GM18909 (cell line): ENCODE measurements around the gene MC1R.
"Not testable (repeated sequence)": the region's sequence is repeated elsewhere in the genome, so short reads cannot be mapped to it uniquely, and the experiment has no call there.

Experiments used
- ATAC-seq: cut with Tn5 transposase; IDR thresholded peaks from one replicate; pipeline ENCODE4 v1.9.1; 2021; ENCODE audit warnings: mild to moderate bottlenecking; ENCODE audit not compliant: unreplicated experiment, poor library complexity

MC1R gene

GRCh38 chr16:89956505-89957215 lies 38.0 kb downstream of the MC1R start:
- no peak for ATAC-seq

GRCh38 chr16:89957216-89957785 lies 38.6 kb downstream of the MC1R start:
- no peak for ATAC-seq

GRCh38 chr16:89958068-89958467 lies 39.4 kb downstream of the MC1R start:
- no peak for ATAC-seq

- no peak for ATAC-seq
These were observed 39.9 kb downstream of the MC1R start for GRCh38 chr16:89958596-89958995.

- ATAC-seq: no peak
These were observed 42.3 kb downstream of the MC1R start for GRCh38 chr16:89960966-89961365.

- ATAC-seq: no peak
These were observed 43.3 kb downstream of the MC1R start for GRCh38 chr16:89961920-89962319.

GRCh38 chr16:89962754-89963498 lies 44.3 kb downstream of the MC1R start:
- ATAC-seq: no peak

- no peak for ATAC-seq
These were observed 45.5 kb downstream of the MC1R start for GRCh38 chr16:89964201-89964600.

GRCh38 chr16:89965447-89966225 lies 47.0 kb downstream of the MC1R start:
- no peak for ATAC-seq

GRCh38 chr16:89966756-89967155 lies 48.1 kb downstream of the MC1R start:
- ATAC-seq: no peak

GRCh38 chr16:89967436-89967835 lies 48.8 kb downstream of the MC1R start:
- ATAC-seq: not testable (repeated sequence)

- not testable (repeated sequence) for ATAC-seq
These were observed 49.4 kb downstream of the MC1R start for GRCh38 chr16:89968074-89968473.

GRCh38 chr16:89969741-89970410 lies 51.2 kb downstream of the MC1R start:
- ATAC-seq: no peak
